ENCODE data around the gene TLR6. TPM values are rescaled to one million over a fixed set of nuclear protein-coding genes. Genes with fewer than 3 reads are reported as not detected.

Gene TLR6
- total and polyA plus RNA-seq, 3 donors from 2014 or later: 0.47 to 1.8 (median 1.2) TPM

- intact Hi-C loops (cut with DNase I; ENCODE audit: low total_unique reads): no loop called here
- Histone ChIP-seq H3K36me3 (ENCODE audit: low read depth, missing control alignments) (no peaks in the 10 kb centered on the region), H3K9me3 (no peaks in the 10 kb centered on the region), H3K4me3 (no peak overlapping the region), H3K27ac (peak overlapping the region; percentile 6 to 32), H3K4me1 (peaks cover 33% of the 10 kb centered on the region), H3K27me3 (no peaks in the 10 kb centered on the region)
- 58 to 64% methylated on average over 5 of the region's 5 CpGs for WGBS, 2 donors
- no peak for DNase-seq
- TF ChIP-seq POLR2A (IDR thresholded peaks at IDR 0.05): no peak
- TF ChIP-seq, protein P1, sequence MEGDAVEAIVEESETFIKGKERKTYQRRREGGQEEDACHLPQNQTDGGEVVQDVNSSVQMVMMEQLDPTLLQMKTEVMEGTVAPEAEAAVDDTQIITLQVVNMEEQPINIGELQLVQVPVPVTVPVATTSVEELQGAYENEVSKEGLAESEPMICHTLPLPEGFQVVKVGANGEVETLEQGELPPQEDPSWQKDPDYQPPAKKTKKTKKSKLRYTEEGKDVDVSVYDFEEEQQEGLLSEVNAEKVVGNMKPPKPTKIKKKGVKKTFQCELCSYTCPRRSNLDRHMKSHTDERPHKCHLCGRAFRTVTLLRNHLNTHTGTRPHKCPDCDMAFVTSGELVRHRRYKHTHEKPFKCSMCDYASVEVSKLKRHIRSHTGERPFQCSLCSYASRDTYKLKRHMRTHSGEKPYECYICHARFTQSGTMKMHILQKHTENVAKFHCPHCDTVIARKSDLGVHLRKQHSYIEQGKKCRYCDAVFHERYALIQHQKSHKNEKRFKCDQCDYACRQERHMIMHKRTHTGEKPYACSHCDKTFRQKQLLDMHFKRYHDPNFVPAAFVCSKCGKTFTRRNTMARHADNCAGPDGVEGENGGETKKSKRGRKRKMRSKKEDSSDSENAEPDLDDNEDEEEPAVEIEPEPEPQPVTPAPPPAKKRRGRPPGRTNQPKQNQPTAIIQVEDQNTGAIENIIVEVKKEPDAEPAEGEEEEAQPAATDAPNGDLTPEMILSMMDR (IDR thresholded peaks at IDR 0.05): no peak
Measured at GRCh38 chr4:38873290-38873944, 16.8 kb upstream of the TLR6 start.

DNA sequence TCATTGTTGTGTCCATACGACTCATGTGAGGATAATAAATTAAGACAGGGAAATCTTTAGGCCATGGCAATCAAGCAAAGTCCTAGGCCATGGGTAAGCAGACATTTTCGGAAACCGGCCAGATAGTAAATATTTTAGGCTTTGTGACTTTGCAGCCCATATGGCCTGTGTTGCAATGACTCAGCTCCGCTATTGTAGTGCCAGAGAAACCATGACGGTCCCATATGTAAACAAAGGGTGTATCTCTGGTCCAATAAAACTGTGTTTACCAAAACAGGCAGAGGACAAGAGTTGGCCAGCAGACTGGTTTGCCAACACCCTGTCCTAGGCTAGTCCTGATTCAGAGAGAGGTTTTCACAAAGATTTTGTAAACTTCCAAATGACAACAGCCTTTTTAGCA lies 16.0 kb upstream of the TLR6 start:
- H3K27me3 ChIP-seq: no peaks in the 10 kb centered on the region
- DNase-seq: no peak
- peaks cover 35% of the 10 kb centered on the region for H3K4me1 ChIP-seq
- H3K36me3 ChIP-seq (ENCODE audit: low read depth, missing control alignments): no peaks in the 10 kb centered on the region
- intact Hi-C loops (cut with DNase I; ENCODE audit: low total_unique reads): no loop called here
- peak overlapping the region; percentile 6 to 32 for H3K27ac ChIP-seq
- no peak overlapping the region for H3K4me3 ChIP-seq
- no peaks in the 10 kb centered on the region for H3K9me3 ChIP-seq
- WGBS, 2 donors: 79 to 85% methylated on average over 5 of the region's 5 CpGs
- TF ChIP-seq POLR2A (IDR thresholded peaks at IDR 0.05): no peak
- TF ChIP-seq, protein P1 (IDR thresholded peaks at IDR 0.05): no peak

- no peak for TF ChIP-seq POLR2A (IDR thresholded peaks at IDR 0.05)
- TF ChIP-seq, protein P1 (IDR thresholded peaks at IDR 0.05): no peak
- no peaks in the 10 kb centered on the region for H3K27me3 ChIP-seq
- no peak overlapping the region for H3K4me3 ChIP-seq
- peak overlapping the region in 1 of 2 donors; percentile 5 for H3K27ac ChIP-seq
- no peak for DNase-seq
- WGBS, 2 donors: 76 to 80% methylated on average over 1 of the region's 1 CpG
- intact Hi-C loops (cut with DNase I; ENCODE audit: low total_unique reads): no loop called here
- no peaks in the 10 kb centered on the region for H3K36me3 ChIP-seq (ENCODE audit: low read depth, missing control alignments)
- no peaks in the 10 kb centered on the region for H3K9me3 ChIP-seq
- H3K4me1 ChIP-seq: peaks cover 35% of the 10 kb centered on the region
Measured at GRCh38 chr4:38871593-38871992, 15.0 kb upstream of the TLR6 start.

- Histone ChIP-seq H3K27me3 (no peaks in the 10 kb centered on the region), H3K27ac (peak overlapping the region in 1 of 2 donors; percentile 21), H3K36me3 (ENCODE audit: low read depth, missing control alignments) (no peaks in the 10 kb centered on the region), H3K4me3 (no peak overlapping the region), H3K4me1 (peaks cover 35% of the 10 kb centered on the region), H3K9me3 (no peaks in the 10 kb centered on the region)
- 66 to 67% methylated on average over 7 of the region's 7 CpGs for WGBS, 2 donors
- no peak for TF ChIP-seq POLR2A (IDR thresholded peaks at IDR 0.05)
- TF ChIP-seq, protein P1 (IDR thresholded peaks at IDR 0.05): no peak
- intact Hi-C loops (cut with DNase I; ENCODE audit: low total_unique reads): no loop called here
- DNase-seq: peak; percentile 25
Measured at GRCh38 chr4:38870098-38870808, 13.6 kb upstream of the TLR6 start.

Measured in testis (tissue), 3 donors.